ENCODE data around the gene GPR141. TPM values are rescaled to one million over a fixed set of nuclear protein-coding genes. Genes with fewer than 3 reads are reported as not detected.

The GPR141 gene
- total RNA-seq, 3 donors from 2014 or later = 0.30 TPM; not detected in 2

DNA sequence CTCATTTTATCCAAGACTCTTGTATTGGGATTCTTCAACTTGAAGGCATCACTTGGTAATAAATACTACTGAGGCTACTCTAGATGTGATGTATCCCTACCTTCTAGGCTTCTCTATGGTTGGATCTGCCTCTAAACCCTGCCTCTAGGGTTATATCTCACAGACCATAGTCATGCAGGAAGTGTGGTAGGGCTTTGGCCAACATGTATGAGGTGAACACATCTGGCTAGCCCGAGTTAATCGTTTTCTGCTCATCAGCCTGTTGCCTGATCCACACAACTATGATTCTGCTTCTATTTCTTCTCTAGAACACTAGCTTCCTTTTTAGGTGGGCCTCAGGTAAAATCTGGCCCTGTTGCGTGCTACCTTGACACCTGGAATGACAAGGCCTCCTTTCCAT lies 86.2 kb downstream of the GPR141 start:
- H3K36me3 Mint-ChIP-seq (ENCODE audit: insufficient read depth) = no peaks in the 10 kb centered on the region
- ATAC-seq (no peak), DNase-seq (no peak)
- H3K4me1 Mint-ChIP-seq (ENCODE audit: low read depth) = no peaks in the 10 kb centered on the region
- peaks cover 7% of the 10 kb centered on the region for H3K9me3 Mint-ChIP-seq
- H3K4me3 Mint-ChIP-seq = no peak overlapping the region
- H3K27me3 Mint-ChIP-seq (ENCODE audit: low read depth) = peaks cover 2% of the 10 kb centered on the region

DNA sequence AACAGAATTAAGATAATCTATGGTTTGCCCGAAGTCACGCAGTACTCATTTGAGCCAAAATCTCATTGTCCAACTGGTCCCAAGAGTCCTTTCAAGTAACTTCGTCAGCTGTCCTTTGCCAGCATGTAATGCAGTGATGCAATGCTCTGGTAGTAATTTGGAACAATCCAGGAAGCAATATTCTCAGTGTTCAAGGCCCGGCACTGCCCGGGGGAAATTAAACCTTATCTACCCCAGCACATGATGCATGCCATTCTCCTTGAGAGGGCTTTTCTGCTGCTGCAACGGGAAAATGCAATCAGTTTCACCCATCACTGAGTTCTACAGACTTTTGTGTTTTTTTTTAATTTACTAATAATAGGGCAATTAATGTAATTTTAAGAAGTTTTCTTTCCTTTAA lies 87.3 kb downstream of the GPR141 start:
- no peaks in the 10 kb centered on the region for H3K36me3 Mint-ChIP-seq (ENCODE audit: insufficient read depth)
- H3K4me1 Mint-ChIP-seq (ENCODE audit: low read depth) = no peaks in the 10 kb centered on the region
- H3K9me3 Mint-ChIP-seq = peaks cover 17% of the 10 kb centered on the region
- DNase-seq = no peak
- no peak for ATAC-seq
- no peak overlapping the region for H3K4me3 Mint-ChIP-seq
- peaks cover 5% of the 10 kb centered on the region for H3K27me3 Mint-ChIP-seq (ENCODE audit: low read depth)

DNA sequence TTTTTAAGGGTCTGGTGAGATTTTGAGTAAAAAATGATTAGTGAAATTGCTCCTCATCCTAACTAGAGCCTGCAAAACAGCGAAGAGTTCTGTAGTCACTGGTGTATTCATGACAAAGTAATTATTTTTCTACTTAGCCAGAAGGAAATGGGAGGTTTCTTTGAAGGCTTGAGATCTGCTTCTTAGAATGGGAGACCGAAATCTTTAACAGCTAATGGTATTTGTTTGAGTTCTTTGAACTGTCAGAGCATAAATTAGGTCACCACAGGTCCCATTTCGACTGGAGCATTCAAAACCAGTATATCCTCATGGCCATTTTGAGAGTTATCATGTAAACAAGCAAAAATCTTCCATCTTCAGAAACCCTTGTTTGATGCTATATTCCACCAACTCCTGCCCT lies 87.8 kb downstream of the GPR141 start:
- no peak overlapping the region for H3K4me3 Mint-ChIP-seq
- H3K27me3 Mint-ChIP-seq (ENCODE audit: low read depth) = peaks cover 5% of the 10 kb centered on the region
- ATAC-seq = no peak
- H3K9me3 Mint-ChIP-seq = peaks cover 20% of the 10 kb centered on the region
- H3K4me1 Mint-ChIP-seq (ENCODE audit: low read depth) = no peaks in the 10 kb centered on the region
- no peaks in the 10 kb centered on the region for H3K36me3 Mint-ChIP-seq (ENCODE audit: insufficient read depth)
- DNase-seq = no peak

DNA sequence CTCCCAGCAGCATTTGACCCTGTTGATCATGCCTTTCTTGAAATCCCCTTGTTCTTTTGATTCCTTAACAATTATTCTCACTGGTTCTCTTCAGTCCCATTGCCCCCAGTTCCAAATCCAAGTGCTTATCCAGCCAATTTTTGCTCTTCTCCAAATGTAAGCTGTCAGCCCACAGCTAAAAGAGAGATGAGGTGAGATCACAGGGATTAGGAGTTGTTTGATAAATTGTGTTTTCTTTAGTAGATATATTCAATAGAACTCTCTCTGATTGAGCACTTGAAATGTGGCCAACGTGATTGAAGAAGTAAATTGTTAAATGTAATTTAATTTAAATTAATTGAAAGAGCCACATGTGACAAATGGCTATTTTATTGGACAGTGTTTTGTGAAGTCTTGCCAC lies 88.2 kb downstream of the GPR141 start:
- Mint-ChIP-seq H3K4me1 (ENCODE audit: low read depth) (no peaks in the 10 kb centered on the region), H3K27me3 (ENCODE audit: low read depth) (peaks cover 5% of the 10 kb centered on the region), H3K36me3 (ENCODE audit: insufficient read depth) (no peaks in the 10 kb centered on the region), H3K9me3 (peaks cover 24% of the 10 kb centered on the region), H3K4me3 (no peak overlapping the region)
- DNase-seq (no peak), ATAC-seq (no peak)

DNA sequence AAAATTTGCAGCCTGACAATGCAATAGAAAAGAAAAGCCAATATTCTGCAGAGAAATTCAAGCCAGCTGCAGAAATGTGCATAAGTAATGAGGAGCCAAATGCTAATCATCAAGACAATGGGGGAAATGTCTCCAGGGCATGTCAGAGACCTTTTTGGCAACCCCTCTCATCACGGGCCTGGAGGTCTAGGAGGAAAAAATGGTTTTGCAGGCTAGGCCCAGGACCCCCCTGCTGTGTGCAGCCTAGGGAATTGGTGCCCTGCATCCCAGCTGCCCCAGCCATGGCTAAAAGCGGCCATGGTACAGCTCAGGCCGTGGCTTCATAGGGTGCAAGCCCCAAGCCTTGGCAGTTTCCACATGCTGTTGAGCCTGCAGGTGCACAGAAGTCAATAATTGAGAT lies 92.4 kb downstream of the GPR141 start:
- Mint-ChIP-seq H3K27me3 (ENCODE audit: low read depth) (peaks cover 5% of the 10 kb centered on the region), H3K9me3 (peaks cover 47% of the 10 kb centered on the region), H3K4me3 (no peak overlapping the region), H3K4me1 (ENCODE audit: low read depth) (no peaks in the 10 kb centered on the region), H3K36me3 (ENCODE audit: insufficient read depth) (no peaks in the 10 kb centered on the region)
- ATAC-seq (no peak), DNase-seq (no peak)

DNA sequence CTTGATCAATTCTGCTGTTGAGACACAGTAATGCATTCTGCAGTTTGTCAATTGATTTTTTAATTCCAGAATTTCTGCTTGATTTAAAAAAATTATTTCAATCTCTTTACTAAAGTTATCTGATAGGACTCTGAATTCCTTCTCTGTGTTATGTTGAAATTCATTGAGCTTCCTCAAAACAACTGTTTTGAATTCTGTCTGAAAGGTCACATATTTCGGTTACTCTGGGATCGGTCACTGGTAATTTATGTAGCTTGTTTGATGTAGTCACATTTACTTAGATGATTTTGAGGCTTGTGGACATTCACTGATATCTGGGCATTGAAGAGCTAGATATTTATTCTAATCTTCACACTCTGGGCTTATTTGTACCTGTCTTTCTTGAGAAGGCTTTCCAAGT lies 97.6 kb downstream of the GPR141 start:
- Mint-ChIP-seq H3K9me3 (peaks cover 27% of the 10 kb centered on the region), H3K27me3 (ENCODE audit: low read depth) (peaks cover 4% of the 10 kb centered on the region)

DNA sequence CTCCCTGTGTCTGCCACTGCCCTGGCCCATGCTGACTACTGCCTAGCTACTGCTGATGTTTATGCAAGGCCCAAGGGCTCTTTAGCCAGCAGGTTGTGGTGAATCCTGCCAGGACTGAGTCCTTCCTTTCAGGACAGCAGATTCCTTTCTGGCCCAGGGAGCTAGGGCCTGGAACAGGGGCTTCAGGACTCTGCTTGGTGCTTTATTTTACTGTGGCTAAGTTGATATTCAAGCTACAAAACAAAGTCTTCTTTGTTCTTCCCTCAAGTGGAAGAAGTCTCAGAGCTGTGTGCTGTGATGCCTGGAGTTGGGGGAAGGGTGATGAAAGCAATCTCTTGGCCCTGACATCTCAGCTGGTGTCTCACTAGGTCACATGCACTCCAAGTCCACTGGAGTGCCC lies 98.6 kb downstream of the GPR141 start:
- DNase-seq (no peak), ATAC-seq (no peak)
- peaks cover 20% of the 10 kb centered on the region for H3K9me3 Mint-ChIP-seq
- no peak overlapping the region for H3K4me3 Mint-ChIP-seq
- peaks cover 2% of the 10 kb centered on the region for H3K4me1 Mint-ChIP-seq (ENCODE audit: low read depth)
- no peaks in the 10 kb centered on the region for H3K36me3 Mint-ChIP-seq (ENCODE audit: insufficient read depth)
- peaks cover 4% of the 10 kb centered on the region for H3K27me3 Mint-ChIP-seq (ENCODE audit: low read depth)

More for the DNA sequence above, 97.6 kb downstream of the GPR141 start:
- H3K36me3 Mint-ChIP-seq (ENCODE audit: insufficient read depth) = no peaks in the 10 kb centered on the region
- ATAC-seq = no peak
- H3K4me1 Mint-ChIP-seq (ENCODE audit: low read depth) = no peaks in the 10 kb centered on the region
- no peak for DNase-seq
- no peak overlapping the region for H3K4me3 Mint-ChIP-seq

DNA sequence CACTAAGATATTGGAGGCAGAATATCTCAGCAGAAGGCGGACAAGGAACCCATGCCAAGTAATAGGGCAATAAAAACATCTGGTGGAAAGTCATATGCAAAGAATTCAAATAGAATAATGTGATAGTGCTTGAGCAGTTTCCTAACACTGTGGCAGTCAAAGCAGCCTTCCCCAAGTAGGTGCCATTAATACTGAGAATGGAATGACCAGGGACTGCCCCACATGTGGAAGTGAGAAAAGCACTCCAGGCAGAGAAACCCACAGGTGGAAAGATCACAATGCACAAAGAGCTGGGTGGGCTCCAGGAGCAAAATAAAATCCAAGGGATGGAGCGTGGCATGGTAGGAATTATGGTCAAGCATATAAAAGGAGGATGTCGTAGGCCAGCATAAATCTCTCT lies 100.4 kb downstream of the GPR141 start:
- Mint-ChIP-seq H3K9me3 (peaks cover 4% of the 10 kb centered on the region), H3K36me3 (ENCODE audit: insufficient read depth) (no peaks in the 10 kb centered on the region), H3K4me1 (ENCODE audit: low read depth) (peaks cover 2% of the 10 kb centered on the region), H3K4me3 (no peak overlapping the region), H3K27me3 (ENCODE audit: low read depth) (peaks cover 4% of the 10 kb centered on the region)
- DNase-seq (no peak), ATAC-seq (no peak)

DNA sequence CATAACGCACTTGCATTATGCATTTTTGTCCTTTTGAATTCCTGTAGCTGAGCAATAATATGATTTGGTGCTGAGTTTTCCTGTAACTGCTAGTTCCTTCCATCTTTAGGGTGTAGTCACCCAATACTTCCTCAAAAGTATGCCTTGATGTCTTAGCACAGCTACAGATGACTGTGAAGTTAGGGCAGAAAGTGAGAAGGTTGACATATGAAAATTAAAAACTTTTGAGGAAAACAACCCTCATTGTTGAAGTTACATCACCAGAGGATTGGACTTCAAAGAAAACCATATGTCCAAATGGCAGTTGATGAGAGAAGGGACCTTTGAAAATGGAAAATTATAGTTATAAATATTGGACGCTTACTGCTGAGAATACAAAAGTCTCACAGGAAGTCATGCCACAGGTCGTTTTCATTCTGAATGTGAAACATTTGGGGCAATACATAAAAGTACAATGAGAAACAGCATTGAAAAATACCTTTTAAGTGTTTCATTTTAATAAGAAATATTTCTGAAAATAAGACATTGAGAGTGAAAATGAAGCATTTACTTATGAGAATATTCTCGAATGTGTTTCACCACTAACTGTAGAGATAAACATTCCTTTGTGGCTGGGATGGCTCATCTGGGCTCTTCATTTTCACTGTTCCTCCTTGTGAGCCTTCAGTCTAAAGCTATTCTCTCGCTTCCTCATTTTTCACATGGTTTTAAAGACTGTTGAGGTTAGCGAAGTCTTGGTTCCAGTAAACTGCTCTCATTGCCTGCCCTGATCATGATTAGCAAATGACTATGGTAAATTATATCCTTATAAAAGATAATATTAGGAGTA lies 103.4 kb downstream of the GPR141 start:
- Mint-ChIP-seq H3K36me3 (ENCODE audit: insufficient read depth) (no peaks in the 10 kb centered on the region), H3K9me3 (no peaks in the 10 kb centered on the region), H3K27me3 (ENCODE audit: low read depth) (peaks cover 4% of the 10 kb centered on the region), H3K4me3 (no peak overlapping the region), H3K4me1 (ENCODE audit: low read depth) (peaks cover 2% of the 10 kb centered on the region)
- ATAC-seq = peak; percentile 14 to 52
- DNase-seq = no peak

Other genes with a start within 250 kb of the GPR141 start
- gene ELMO1, start 234.9 kb upstream of the GPR141 start, total RNA-seq = 100 to 1,000 TPM; 117 to 137 (median 118) TPM
- gene NME8, start 164.8 kb downstream of the GPR141 start, total RNA-seq = not detected
- not detected for gene SFRP4, start 233.1 kb downstream of the GPR141 start, total RNA-seq
- gene EPDR1, start 236.9 kb downstream of the GPR141 start, total RNA-seq = 1 to 10 TPM; 1.0 to 5.2 (median 2.0) TPM

All from activated T-cell treated with anti-CD3 and anti-CD28 coated beads, Interleukin-2, amount 50 U/mL, for 4 hours (primary cell).